Adrenal gland (tissue), 12 donors: Measurements from ENCODE around the gene PACS1. TPM values are rescaled to one million over a fixed set of nuclear protein-coding genes. Genes with fewer than 3 reads are reported as not detected.

Experiments
- DNase-seq, 7 donors: peaks; one replicate each; pipeline ENCODE4 v3.0.0-alpha.2; 2019 to 2020
- H3K27ac ChIP-seq, 5 donors: fragments of 200-600 bp; sonication (generic) in 4 of 5; 1 replicate in 3 of 5; 2 replicates in 2 of 5; pipeline versions ENCODE4 v1.5.1 to v1.8.0; 2016 to 2020; ENCODE audit warnings: mild to moderate bottlenecking in 1 of 5
- H3K27me3 ChIP-seq: fragments of 200-600 bp; 2 replicates; pipeline ENCODE4 v1.8.0; 2021
- H3K36me3 ChIP-seq, 2 donors: fragments of 200-600 bp; replicated peaks in 1 of 2; 1 replicate in 1 of 2; 2 replicates in 1 of 2; pipeline versions ENCODE4 v1.5.1 to v1.8.0; 2018 to 2022
- H3K4me1 ChIP-seq, 2 donors: fragments of 200-600 bp; replicated peaks in 1 of 2; 1 replicate in 1 of 2; 2 replicates in 1 of 2; pipeline versions ENCODE4 v1.5.1 to v1.8.0; 2018 to 2021
- H3K4me3 ChIP-seq, 4 donors: fragments of 200-600 bp; sonication (generic) in 3 of 4; one replicate each; pipeline ENCODE4 v1.5.1; 2016 to 2018
- H3K9me3 ChIP-seq, 3 donors: fragments of 200-600 bp; sonication (generic) in 1 of 3; replicated peaks in 1 of 3; 1 replicate in 2 of 3; 2 replicates in 1 of 3; pipeline versions ENCODE4 v1.5.1 to v1.8.0; 2016 to 2021
- POLR2A ChIP-seq, 2 donors: fragments of 450-650 bp; IDR thresholded peaks; one replicate each; pipeline ENCODE4 v1.6.1; 2017; ENCODE audit warnings: antibody characterized with exemption in 2 of 2, mild to moderate bottlenecking in 2 of 2, moderate library complexity in 1 of 2
- WGBS, 4 donors: extraction: QIAGEN DNeasy Blood & Tissue Kit in 2 of 4; methylation state at CpG; one replicate each; pipeline versions ENCODE4 v1.1.5 to v1.1.7; 2013 to 2017; 5-methylcytosine and 5-hydroxymethylcytosine counted together
- intact Hi-C, 2 donors: fragments of 100-400 bp; cut with DNase I; formaldehyde crosslinking; loops; one replicate each; pipeline versions ENCODE4 v1.14.1 to v1.15.0; 2022 to 2023
- polyA plus RNA-seq, 3 donors: library from polyadenylated mRNA; stranded (reverse); fragments of 200-250 nt in 2 of 3; fragments of 350-450 nt in 1 of 3; fragmentation: Illumina TruSeq in 1 of 3; extraction: RNeasy Lipid Tissue Mini Kit (QIAGEN cat#74804) in 1 of 3; gene quantifications; one replicate each; pipeline ENCODE4 v1.2.3, GENCODE V29; 2013 to 2014
- total RNA-seq, 9 donors: library from RNA; depleted of rRNA in 4 of 9; stranded (reverse); fragments of >200 nt in 4 of 9; fragments of 120-200 nt in 1 of 9; fragmentation: NEBNext Ultra II Directional in 1 of 9; extraction: Animal tissue kit (Norgen Biotek cat#: 25700) in 1 of 9; gene quantifications; one replicate each; pipeline versions ENCODE4 v1.1.0 to v1.2.4, GENCODE V29; 2013 to 2023
- TF ChIP-seq, protein P1 (sequence below), 6 experiments: fragments of 450-650 bp in 4 of 6; fragments of 200-600 bp in 2 of 6; sonication (generic) in 1 of 6; IDR thresholded peaks; 1 replicate in 5 of 6; 2 replicates in 1 of 6; pipeline versions ENCODE4 v1.5.1 to v1.8.0; 2016 to 2021; ENCODE audit warnings: antibody characterized with exemption in 6 of 6, mild to moderate bottlenecking in 2 of 6, moderate library complexity in 1 of 6
- donor health status: healthy with polysubstance abuse.
- donor health status: Bipolar disorder and iron deficiency.
- donor health status: DM: yes; HTN: yes; CAD: no.
- donor health status: DM: no; HTN: no; CAD: no.
- donor health status: DM: no; HTN: no; CAD: no.
- donor health status: DM: yes; HTN: yes; CAD: no.

Gene PACS1
- total and polyA plus RNA-seq, 12 donors = 21.1 to 60.5 (median 38.2) TPM

DNA sequence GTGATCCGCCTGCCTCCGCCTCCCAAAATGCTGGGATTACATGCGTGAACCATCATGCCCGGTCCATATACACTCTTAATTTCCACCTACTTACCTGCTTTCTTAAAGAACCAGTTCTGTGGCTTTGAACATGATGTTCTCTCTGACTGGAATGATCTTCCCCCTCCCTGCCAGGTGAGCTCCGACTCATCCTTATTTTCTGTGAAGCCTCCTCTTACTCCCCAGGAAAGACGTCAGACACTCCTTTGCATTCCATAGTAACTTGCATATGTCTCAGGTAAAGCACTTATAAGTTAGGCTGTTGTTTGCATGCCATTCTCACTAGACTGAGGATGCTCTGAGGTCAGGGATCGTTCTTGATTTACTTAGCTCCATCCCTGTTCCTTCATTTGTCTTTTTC, 106.6 kb downstream of the PACS1 start:
- Histone ChIP-seq H3K4me3 (no peak overlapping the region), H3K36me3 (no peaks in the 10 kb centered on the region), H3K9me3 (no peaks in the 10 kb centered on the region), H3K27ac (no peak overlapping the region), H3K4me1 (no peaks in the 10 kb centered on the region), H3K27me3 (no peaks in the 10 kb centered on the region)
- TF ChIP-seq POLR2A (IDR thresholded peaks at IDR 0.05) = no peak
- TF ChIP-seq, protein P1, sequence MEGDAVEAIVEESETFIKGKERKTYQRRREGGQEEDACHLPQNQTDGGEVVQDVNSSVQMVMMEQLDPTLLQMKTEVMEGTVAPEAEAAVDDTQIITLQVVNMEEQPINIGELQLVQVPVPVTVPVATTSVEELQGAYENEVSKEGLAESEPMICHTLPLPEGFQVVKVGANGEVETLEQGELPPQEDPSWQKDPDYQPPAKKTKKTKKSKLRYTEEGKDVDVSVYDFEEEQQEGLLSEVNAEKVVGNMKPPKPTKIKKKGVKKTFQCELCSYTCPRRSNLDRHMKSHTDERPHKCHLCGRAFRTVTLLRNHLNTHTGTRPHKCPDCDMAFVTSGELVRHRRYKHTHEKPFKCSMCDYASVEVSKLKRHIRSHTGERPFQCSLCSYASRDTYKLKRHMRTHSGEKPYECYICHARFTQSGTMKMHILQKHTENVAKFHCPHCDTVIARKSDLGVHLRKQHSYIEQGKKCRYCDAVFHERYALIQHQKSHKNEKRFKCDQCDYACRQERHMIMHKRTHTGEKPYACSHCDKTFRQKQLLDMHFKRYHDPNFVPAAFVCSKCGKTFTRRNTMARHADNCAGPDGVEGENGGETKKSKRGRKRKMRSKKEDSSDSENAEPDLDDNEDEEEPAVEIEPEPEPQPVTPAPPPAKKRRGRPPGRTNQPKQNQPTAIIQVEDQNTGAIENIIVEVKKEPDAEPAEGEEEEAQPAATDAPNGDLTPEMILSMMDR (IDR thresholded peaks at IDR 0.05) = no peak
- 93 to 97% (median 95%) methylated on average over 7 of the region's 7 CpGs for WGBS, 4 donors
- no peak for DNase-seq
- intact Hi-C loops = no loop called here

DNA sequence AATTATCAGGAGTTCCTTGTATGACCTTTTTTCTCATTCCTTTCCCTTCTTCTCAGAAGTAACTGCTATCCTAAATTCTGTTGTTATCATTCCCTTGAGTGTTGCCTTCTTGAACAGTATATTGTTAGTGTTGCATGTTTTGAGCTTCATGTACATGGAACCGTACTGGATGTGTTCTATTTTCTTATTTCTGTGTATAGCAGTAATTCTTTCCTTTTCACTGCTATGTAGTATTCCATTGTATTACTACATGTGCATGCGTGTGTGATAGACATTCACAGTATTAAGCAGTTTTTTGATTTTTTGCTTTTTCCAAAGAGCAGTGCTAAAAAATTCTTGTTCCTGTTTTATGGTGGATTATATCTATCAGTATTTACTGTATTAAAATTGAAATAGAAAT, 108.1 kb downstream of the PACS1 start:
- 96 to 99% (median 97%) methylated on average over 2 of the region's 2 CpGs for WGBS, 4 donors
- TF ChIP-seq, protein P1 (IDR thresholded peaks at IDR 0.05) = no peak
- TF ChIP-seq POLR2A (IDR thresholded peaks at IDR 0.05) = no peak
- Histone ChIP-seq H3K9me3 (no peaks in the 10 kb centered on the region), H3K27ac (no peak overlapping the region), H3K27me3 (no peaks in the 10 kb centered on the region), H3K4me3 (no peak overlapping the region), H3K4me1 (no peaks in the 10 kb centered on the region), H3K36me3 (no peaks in the 10 kb centered on the region)
- no peak for DNase-seq
- intact Hi-C loops = no loop called here

DNA sequence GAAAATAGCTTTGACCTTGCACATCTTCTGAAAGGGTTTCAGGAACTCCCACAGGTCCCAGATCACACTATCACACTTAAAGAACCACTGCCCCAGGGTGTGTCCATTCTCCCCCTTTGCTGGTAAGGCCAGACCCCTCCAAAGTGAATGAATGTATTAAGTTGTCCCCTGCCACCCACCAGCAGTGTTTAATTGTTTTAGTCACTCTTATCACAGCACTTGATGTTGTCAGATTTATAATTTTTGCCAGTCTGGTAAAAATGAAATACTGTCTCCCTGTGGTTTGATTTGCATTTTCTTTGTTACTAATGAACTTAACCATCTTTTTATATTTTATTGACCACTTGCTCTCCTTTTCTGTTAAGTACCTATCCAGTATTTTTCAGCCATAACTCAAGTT, 108.8 kb downstream of the PACS1 start:
- Histone ChIP-seq H3K27me3 (no peaks in the 10 kb centered on the region), H3K36me3 (no peaks in the 10 kb centered on the region), H3K9me3 (no peaks in the 10 kb centered on the region), H3K4me1 (no peaks in the 10 kb centered on the region), H3K27ac (no peak overlapping the region), H3K4me3 (no peak overlapping the region)
- TF ChIP-seq, protein P1 (IDR thresholded peaks at IDR 0.05) = no peak
- no peak for TF ChIP-seq POLR2A (IDR thresholded peaks at IDR 0.05)
- intact Hi-C loops = no loop called here
- DNase-seq = no peak

DNA sequence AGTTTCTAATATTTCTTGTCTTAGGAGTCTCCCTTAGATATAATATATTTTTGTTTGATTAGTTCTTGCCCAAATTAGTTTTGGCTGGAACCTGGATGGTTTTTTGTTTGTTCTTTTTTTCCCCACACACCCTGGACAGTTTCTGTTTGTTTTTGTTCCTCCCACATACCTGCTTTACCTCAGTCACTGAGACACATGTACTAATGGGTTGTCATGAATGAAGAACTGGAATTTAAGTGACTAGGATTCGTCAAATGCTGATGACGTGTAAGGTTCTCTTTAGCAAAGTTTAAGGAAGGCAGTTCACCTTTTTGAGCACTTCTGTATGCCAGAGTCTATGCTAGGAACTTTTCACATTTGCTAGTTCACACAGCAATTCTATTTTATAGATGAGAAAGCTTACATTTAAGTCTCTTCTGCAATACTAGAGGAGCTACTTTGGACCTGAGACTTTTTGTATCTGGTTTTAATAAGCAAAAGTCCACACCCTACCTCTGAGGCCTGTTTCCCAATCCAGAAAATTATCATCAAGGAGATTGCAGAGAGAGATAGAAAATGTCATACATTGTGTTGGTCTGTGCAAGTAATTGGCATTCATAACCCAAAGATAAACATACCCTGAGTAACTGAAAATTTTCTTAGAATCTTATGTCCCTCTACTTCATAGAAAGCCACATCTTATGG, 111.7 kb downstream of the PACS1 start:
- no peak for DNase-seq
- Histone ChIP-seq H3K27ac (no peak overlapping the region), H3K4me3 (no peak overlapping the region), H3K4me1 (no peaks in the 10 kb centered on the region), H3K27me3 (no peaks in the 10 kb centered on the region), H3K36me3 (no peaks in the 10 kb centered on the region), H3K9me3 (no peaks in the 10 kb centered on the region)
- 78 to 91% (median 89%) methylated on average over 2 of the region's 2 CpGs for WGBS, 4 donors
- no peak for TF ChIP-seq POLR2A (IDR thresholded peaks at IDR 0.05)
- TF ChIP-seq, protein P1 (IDR thresholded peaks at IDR 0.05) = no peak
- intact Hi-C loops = no loop called here
